PC-3 (cell line): Measurements from ENCODE around the gene SCN1B.

Experiments used
- CTCF ChIP-seq: fragments of 300-600 bp; sonication (generic); conservative IDR thresholded peaks from 2 replicates; pipeline ENCODE4 v1.5.1; 2017; ENCODE audit warnings: antibody characterized with exemption, low read depth, mild to moderate bottlenecking, low read length
- EZH2 ChIP-seq: fragments of 300-600 bp; sonication (generic); IDR thresholded peaks from one replicate; pipeline ENCODE4 v1.6.1; 2017; ENCODE audit warnings: antibody characterized with exemption, mild to moderate bottlenecking, low read length; ENCODE audit not compliant: unreplicated experiment

- TF ChIP-seq CTCF: no peak
- TF ChIP-seq EZH2: no peak
These were observed 3.1 kb downstream of the SCN1B start for GRCh38 chr19:35033067-35034004.
